Fibroblast of skin of back (primary cell): Measurements from ENCODE around the gene CEPT1.

Experiments
- DNase-seq: peaks from one replicate; pipeline ENCODE4 v3.0.0-alpha.2; 2013

The CEPT1 gene

DNA sequence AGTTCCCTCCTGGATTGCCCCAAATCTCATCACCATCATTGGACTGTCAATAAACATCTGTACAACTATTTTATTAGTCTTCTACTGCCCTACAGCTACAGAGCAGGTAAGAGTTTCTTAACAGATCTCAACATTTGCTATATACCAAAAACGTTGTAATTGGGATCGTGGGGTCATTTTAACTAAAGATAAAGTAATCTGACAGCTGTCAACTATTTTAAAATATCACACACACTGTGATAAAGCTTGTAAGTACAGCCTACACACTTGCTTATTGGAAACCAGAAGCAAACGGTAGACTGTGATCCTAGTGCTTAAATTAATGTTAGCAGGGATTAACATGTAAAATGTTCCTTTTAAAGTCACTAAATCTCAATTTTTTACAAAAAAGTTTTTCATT, 7.9 kb downstream of the CEPT1 start:
- no peak for DNase-seq

DNA sequence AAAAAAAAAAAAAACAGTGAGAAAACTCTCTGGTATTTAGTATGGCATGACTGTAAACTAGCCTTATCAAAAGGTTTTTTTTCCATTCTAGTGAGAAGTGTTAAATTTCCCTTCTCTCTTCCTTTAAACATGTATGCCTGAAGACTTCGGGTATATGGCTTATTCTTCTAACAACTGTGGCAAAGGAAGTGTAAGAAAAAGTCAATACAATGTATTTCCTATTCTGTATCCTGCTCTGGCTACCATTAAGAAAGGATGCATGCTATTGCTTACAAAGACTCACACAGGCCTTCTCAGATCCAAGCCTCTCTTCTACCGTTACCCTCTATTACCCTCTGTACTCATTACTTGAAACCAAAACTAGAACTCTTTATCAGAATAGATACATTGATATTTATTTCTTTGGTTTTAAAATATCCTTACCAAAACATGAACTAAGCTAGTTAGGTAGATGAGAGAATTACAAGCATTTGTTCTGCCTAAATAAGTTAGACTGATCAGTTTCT, 8.4 kb downstream of the CEPT1 start:
- no peak for DNase-seq

DNA sequence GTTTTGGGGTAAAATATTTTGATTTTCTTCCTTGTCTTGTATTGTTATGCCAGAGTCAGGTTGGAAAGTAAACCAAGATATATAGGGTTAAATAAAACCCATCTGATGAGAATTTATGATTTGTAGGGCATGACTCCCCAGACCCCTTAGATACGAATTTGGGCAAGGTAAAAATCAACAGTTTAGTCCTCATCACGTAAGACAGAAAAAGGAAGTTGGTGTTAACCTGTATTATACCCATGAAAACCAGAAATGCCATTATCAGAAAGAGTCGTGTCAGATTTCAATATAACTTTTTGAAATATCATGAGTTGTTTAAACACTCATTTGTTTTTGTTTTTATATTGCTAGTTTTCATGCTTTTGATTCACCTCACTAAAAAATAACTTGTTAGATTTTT, 11.8 kb downstream of the CEPT1 start:
- DNase-seq = no peak

DNA sequence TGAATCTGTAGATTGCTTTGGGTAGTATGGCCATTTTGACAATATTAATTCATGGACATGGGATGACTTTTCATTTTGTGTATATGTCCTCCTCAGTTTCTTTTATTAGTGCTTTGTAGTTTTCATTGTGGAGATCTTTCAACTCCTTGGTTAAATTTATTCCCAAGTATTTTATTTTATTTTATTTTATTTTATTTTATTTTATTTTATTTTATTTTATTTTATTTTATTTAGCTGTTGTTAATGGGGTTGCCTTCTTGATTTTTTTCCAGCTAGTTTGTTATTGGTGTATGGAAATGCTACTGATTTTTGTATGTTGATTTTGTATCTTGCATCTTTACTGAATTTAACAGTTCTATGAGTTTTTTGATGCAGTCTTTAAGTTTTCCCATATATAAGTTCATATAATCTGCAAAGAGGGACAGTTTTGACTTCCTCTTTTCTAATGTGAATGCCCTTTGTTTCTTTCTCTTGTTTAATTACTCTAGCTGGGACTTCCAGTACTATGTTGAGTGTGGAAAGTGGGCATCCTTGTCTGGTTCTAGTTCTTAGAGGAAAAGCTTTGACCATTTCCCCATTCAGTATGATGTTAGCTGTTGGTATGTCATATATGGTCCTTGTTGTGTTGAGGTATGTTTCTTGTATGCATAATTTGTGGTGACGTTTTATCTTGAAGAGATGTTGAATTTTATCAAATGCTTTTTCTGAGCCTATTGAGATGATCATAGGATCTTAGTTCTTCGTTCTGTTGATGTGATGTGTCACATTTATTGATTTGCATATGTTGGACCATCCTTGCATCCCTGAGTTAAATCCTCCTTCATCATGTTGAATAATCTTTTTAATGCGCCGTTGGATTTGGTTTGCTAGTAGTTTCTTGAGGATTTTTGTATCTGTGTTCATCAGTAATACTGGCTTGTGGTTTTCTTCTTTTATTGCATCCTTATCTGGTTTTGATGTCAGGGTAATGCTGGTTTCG, 14.3 kb downstream of the CEPT1 start:
- DNase-seq = no peak

DNA sequence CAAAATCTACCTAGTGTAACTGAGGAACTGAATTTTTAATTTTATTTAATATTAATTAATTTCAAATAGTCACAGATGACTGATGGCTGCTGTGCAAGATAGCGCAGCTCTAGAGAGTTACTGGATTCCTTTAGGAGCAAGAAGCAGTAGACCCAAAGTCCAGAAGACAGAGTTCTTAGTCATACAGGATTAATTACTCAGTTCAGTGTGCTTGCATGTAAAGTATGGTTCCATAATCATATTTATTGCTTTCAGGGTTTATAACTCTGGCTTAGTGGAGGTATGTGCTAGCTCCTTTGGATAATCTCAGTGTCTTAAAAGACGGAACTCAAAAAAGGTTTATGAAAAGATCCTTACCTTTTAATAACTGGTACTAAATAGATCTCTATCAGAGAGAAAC, 17.4 kb downstream of the CEPT1 start:
- no peak for DNase-seq

DNA sequence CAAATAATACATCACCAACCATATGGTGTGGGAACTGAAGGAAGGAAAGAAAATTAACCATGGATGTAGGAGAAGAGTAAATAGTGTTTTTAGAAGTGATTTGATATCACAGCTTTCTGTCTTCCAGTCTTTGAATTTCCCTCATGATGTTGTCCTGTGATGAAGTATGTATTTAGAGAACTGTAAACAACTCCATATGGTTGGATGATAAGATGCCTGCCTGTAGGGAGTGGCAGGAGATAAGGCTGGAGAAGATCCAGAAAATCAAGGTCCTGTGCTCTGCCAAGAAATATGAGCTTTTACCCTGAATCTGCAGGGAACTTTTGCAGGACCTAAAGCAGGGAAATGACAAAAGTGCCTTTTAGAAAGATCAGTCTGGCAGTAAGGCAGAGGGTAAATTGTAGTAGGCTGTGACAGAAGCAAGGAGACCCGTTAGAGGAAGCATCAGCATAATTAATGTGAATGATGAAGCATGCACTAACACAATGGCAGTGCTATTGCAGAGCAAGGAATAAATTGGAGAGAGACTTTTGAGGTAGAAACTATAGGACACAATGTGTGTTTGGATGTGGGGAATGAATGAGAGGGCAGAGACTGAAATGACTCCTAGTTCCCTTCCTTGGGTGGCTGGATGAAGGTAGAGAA, 21.9 kb downstream of the CEPT1 start:
- DNase-seq = no peak

DNA sequence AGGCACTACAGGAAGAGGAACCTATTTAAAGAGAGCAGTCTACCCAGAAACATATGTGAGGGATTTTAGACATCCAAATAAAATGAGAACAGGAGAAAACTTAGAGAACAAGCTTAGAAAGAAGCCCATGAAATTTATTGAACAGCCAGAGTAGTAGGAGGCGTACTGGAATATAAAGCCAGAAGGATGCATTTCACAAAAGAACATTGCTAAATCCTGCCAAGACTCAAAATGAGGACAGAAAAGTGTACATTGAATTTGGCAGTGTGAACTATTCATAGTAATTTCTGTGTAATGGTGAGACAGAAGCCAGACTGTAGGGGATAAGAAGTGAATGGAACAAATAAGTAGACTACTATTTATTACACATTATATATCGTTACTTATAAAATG, 22.5 kb downstream of the CEPT1 start:
- no peak for DNase-seq

DNA sequence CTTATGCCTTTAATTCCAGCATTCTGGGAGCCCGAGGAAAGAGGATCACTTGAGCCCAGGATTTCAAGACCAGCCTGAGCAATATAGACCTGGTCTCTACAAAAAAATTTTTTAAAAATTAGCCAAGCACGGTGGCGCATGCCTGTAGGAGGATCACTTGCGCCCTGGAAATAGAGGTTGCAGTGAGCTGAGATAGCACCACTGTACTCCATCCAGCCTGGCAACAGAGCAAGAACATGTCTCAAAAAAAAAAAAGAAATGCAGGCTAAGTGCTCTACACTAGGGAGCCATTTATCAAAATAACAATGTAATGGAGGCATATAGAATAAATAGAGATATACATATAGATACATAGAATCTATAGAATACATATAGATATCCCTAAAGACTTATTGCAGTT, 23.3 kb downstream of the CEPT1 start:
- DNase-seq = no peak

DNA sequence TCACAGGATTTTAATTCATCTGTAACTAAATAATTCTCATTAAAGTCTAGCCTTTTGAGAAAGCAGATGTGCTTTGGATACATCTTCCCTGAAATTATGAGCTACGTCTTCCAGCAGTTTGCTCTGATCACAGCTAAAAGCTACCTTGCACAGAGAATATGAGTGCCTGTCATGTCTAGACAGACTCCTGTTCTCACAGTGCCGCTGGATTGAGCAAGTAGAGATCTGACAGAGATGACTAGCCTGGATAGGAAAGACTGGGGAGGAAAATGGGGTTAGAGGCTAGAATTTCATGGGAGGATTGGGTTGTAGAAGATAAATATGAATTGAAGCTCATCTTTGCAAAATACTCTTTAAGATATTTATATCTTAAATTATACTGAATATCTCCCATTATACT, 24.1 kb downstream of the CEPT1 start:
- DNase-seq = no peak

DNA sequence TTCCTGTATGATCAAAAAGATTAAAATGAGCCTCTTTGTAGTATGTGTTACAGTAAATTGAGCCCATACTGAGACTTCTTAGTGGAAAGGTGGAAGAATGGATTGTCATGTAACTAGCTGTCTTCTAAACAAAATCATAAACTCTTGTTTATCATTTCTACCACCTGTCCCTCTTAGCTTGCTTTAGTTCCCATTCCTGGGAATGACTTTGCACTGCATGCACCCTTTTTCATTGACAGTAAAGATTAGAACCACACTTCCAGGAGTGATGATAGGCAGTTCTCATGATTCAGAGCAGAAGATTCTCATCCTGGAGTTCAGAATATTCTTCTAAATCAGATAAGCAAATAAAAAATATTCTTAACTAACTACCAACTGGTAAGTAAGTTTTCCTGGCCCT, 32.4 kb downstream of the CEPT1 start:
- DNase-seq = no peak

DNA sequence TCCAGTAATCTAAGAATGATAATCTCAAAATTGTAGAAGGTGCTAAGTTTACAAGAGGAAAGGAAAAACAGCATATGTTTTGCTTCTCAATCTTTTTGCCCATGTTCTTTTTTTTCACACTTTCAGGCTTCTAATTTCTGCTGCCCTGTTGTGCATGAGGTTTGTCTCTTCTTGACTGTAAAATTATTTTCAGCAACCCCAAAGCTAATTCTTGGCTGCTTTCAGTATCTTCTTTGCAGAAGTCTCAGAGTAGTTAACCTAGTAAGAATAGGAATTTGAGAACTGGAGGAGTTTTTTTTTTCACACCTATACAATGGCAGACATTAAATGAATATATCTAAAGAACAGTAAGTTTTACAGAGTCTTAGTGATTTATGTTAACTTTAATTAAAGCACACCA, 34.0 kb downstream of the CEPT1 start:
- DNase-seq = no peak

DNA sequence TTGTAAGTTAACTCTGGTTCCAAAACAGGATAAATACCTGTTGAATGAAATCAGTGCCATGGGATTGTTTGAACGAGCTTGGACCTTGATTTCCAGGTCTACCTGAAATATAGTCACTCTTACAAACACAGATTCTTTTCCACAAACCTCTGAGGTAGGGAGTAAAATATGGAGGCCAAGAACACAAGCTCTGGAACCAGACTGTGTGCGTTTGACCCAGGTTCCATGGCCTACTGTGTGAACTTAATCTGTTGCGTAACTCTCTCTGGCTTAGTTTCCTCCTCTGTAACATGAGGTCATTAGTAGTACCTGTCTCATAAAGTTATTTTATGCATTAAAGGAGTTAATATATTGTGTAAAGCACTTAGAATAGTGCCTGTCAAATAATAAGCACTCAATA, 35.3 kb downstream of the CEPT1 start:
- DNase-seq = no peak

DNA sequence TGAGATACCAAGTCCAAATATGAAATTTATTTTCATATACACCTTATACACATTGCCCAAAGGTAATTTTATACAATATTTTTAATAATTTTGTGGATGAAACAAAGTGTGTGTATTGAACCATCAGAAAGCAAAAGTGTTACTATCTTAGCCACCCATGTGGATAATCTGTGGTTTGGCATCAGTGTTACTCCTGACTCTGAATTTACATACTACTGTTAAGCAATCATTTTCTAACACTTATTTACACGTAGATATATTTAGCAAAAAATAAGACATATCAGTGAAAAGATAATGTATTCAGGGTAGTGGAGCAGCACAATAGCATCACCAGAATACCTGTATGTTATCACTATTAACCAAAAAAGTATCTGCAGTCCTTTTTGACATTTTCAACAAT, 36.7 kb downstream of the CEPT1 start:
- no peak for DNase-seq

DNA sequence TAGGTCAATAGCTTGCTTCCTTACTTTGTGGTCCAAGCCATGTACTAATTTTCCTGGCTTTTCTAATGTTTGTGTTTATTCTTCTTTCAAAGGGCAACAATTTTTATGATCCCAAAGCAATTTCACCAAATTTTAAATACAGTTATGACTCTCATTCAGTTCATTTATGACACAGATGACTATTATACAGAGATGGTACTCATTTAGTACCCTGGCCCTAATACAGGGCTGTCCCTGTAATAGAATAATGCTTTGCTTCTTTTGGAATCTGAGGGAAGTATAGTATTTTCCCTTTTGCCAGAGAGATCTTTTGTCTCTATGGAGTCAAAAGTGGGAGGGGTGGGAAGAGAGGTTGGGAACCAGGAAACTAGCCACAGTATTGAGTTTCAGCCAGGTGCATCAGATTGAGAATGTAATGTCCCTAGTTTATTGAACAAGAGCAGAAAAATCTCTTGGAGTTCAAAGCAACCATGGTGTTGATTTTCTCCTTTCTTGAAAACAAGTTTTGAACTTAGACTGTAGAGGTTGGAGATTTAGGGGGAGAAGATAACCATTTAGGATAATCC, 40.0 kb downstream of the CEPT1 start:
- no peak for DNase-seq

DNA sequence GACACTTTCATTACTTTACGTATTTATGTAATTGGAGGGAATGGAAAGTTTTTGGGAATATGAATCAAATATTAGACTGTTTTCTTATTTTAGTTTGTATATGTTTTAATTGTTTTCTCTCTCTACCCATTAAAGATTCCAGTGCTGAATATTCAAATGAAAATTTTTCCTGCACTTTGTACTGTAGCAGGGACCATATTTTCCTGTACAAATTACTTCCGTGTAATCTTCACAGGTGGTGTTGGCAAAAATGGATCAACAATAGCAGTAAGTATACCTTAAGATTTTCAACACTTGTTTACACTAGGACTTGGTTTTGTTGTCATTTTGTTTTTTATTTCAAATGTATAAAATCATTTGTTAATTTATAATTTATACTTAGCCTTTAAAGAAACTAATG, 42.0 kb downstream of the CEPT1 start:
- no peak for DNase-seq

DNA sequence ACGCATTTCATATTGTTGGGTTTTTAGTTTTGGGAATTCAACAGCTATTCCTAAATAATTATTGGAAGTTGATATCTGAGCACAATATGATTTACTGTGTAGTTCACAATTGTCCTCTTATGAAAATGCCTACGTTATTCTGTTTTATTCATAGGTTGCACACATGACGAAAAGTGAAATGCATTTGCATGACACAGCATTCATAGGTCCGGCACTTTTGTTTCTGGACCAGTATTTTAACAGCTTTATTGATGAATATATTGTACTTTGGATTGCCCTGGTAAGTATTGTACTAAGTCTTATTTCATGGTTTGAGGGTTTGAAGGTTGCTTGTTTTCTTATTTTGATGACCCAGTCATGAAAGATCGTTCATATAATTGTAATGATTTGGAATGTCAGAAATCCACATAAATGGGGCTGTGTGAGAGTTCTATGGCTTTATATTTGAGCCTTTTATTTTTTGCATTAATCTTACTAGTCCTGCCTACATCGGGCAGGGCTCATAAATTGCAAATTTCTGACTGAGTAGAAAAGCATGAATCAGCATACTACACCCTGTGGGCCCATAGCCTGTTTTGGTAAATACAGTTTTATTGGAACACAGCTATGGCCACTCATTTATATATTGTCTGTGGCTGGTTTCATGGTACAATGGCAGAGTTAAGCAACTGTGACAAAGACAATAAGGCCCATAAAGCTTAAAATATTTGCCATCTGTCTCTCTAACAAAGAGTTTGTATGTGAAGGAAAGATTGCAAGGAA, 43.5 kb downstream of the CEPT1 start:
- no peak for DNase-seq

DNA sequence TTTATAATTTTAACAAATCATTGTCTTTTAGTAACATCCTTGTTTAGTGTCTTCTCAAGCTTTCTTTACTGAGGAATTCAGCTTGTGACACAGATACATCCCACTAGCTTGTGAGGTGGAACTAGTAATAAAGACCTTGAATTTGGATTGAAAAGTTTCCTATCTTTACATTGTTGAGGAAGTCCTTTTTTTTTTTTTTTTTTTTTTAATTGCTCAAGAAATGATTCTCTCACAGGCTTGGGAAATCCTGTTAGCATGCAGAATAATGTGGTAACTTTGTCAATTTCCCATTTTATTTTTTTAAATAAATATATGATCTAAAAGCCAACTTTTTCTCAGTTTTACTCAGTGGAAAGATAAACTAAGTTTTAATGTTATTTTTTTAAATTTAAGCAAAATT, 44.6 kb downstream of the CEPT1 start:
- DNase-seq = no peak

DNA sequence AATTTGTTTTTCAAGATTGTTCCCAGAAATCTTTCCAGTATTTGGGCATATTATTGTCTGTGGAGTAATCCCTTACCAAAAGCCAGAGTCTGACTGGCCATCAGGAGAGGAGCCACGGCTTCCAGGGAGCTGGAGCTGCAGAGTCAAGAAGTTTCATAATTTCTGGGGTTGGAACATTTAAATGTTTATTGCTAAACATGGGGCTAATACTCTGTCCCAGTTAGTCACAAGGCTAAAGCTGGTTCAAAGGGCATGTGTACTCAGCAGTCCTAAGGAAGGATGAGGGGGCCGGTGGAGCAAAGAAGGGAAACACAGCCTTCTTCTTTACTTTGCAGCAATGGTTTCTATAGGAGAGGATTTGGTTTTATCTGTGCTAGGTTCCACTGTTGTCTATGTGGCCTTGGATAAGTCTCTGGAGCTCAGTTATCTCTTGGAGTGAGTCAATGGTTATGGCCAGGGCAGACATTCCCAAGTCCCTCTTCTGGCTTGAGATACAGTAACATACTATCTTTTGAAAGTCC, 51.0 kb downstream of the CEPT1 start:
- DNase-seq = peak; percentile 48

DNA sequence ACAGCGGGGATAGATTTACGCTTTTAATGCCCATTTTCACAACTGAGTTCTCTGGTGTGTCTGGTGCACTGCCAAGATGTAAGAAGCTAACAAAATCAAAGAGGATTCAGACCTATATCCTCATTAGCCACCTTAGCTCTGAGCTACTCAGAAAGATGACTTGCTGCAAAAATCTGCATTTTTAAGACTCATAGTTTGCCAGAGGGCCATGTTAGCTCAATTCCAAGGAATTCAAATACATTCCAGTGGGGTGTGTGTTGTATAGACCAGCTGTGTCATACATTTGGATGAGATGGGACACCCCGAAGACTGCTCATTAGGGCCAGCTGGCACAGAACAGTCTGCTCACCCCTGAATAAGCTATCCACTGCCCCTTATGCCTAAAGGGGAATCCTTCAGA, 51.5 kb downstream of the CEPT1 start:
- DNase-seq = peak; percentile 81

DNA sequence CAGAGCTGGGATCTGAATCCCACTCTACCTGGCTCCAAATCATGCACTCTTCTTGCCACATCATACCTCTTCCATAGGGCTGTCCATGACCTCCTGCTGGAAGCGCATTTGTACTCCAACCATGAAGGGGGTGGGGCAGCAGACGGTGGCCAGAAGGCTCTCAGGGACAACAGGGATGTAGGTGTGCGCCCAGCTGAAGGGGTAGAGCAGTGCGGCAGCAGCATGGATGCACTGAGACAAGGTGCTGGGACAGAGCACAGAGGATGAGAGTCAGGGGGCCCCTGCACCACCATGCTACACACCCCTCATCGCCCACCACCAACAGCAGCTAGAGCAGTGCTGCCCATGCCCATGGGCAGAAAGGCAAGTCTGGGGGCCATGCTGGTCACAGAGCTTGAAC, 52.1 kb downstream of the CEPT1 start:
- DNase-seq = no peak

DNA sequence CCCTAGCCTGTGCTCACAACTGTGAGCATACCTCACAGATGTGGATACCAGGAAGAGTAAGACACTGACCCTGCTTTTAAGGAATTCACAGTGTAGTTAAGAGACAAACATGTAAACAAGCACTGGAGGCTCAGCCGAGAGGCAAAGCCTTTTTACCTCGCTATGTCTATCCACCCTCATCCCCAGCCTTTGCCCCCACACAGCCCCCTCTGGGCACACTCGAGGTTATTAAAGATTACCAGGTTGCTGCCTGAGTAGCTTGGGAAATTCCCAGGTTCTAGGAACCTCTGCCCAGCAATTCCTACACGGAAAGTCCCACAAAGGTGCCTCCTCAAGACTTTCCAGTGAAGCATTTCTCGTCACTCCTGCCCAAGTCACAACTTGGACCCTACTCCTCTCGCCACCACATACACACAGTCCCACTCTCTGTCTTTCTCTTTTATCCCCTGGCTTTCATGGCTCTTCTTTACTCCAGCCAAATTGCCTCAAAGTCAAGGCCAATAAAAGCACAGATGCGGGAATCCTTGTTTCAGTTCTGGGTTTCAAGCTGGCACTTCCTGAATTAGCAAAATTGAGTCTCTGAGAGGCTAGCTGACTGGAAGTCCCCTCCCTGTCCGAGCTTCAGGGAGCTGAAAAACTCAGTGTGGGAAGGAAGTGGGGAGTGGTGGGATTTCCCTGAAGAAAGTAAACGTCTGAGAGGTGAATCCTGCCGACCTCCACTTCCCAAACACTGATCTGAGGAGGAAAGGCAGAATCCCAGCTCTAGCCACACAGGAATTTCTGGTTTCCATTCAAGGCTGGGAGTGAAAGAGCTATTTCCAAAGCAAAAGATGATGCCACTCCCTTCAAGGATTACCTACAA, 52.9 kb downstream of the CEPT1 start:
- DNase-seq = no peak
